Activated CD4-positive, alpha-beta T cell treated with anti-CD3 and anti-CD28 coated beads for 48 hours (primary cell): Measurements from ENCODE around the gene SGMS1.
"Not testable (repeated sequence)": the region's sequence is repeated elsewhere in the genome, so short reads cannot be mapped to it uniquely, and the experiment has no call there.

Experiments used
- DNase-seq: peaks from one replicate; pipeline ENCODE4 v3.0.0-alpha.2; 2020

SGMS1 gene

DNA sequence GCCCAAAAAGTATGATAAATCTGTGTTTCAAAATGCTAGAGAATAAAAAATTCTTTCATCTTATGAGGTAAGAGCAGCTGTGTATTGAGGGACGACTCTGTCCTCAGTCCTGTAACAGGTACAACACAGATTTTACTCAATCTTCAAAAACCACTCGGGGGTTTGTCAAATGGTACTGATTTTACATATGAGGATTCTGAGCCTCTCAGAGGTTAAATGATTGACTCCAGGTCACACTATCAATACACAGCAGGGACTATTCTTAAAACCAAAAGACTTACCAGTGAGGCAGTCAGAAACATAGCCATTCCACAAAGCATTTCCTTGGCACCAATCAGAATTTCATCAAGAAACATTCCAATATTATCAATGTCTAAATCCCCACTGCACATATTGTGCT is 95.5 kb downstream of the SGMS1 start:
- no peak for DNase-seq

GRCh38 chr10:50527442-50528043 is 96.2 kb downstream of the SGMS1 start:
- DNase-seq, result no peak

DNA sequence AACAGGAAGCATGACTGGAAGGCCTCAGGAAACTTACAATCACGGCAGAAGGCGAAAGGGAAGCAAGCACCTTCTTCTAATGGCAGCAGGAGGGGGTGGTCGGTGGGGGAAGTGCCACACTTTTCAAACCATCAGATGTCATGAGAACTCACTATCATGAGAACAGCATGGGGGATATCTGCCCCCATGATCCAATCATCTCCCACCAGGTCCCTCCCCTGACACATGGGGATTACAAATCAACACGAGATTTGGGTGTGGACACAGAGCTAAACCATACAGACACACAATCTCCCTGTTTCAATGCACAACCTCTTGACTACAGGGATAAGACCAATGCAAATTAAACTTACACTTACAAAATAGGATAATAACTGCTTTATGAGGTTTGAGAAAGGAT is 97.6 kb downstream of the SGMS1 start:
- no peak for DNase-seq

DNA sequence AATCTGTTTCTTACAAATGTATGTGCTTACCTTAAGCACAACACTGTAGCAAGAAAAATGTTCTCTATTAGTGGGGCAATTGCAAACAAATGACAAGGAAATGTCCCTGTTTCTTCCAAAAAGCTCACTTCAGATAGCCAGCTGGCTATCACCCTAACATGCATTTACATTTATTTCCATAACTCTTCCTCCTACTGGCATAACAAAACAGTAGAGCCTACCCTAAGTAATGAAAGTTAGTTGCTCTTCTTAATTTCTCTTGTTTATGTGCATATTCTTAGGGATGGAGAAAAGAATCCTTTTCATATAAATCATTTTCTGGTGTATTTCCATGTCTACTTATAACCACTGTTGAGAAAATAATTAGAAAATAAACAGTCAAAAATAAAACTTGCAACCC is 100.4 kb downstream of the SGMS1 start:
- DNase-seq, result no peak

GRCh38 chr10:50522908-50523307 is 100.8 kb downstream of the SGMS1 start:
- no peak for DNase-seq

- DNase-seq, result no peak
These were observed 103.6 kb downstream of the SGMS1 start for GRCh38 chr10:50520115-50520514.

- no peak for DNase-seq
These were observed 106.1 kb downstream of the SGMS1 start for GRCh38 chr10:50517626-50518025.

GRCh38 chr10:50516171-50516570 is 107.6 kb downstream of the SGMS1 start:
- no peak for DNase-seq

DNA sequence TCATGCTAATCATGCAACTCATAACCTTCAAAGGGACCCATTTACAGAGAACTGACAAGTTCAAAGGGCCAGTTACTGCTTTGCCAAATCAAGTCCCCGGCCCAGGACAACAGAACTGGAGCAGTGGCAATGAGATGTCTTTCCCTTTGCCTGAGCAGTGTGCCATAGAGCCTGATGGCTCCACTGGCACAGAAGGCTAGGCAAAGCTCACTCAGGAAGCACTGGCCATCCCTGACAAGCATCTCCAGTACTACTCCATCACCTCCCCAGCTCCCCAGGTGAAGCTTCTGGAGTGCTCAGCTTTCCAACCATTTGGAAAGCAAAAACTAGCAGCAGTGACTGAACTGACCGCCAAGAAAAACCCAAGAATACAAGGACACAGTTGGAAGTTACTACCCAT is 108.3 kb downstream of the SGMS1 start:
- no peak for DNase-seq

- DNase-seq, result no peak
These were observed 108.8 kb downstream of the SGMS1 start for GRCh38 chr10:50514995-50515394.

DNA sequence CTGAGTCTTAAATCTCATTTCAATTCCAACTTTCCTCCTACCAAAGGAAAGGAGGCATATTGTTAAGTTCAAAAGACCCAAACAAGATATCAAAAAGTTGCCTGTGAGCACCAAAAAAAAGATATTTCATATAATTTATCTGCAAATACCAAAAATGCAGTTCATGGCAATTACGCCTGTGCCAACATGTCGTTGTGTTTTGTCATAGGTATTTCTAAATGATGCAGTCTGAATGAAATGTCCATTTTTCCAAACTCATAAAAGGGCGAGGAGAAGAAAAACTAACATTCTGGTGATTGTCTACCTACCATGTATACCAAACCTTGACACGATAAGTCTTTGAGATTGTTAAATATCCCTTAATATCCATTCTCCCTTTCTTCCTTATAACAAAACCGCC is 109.8 kb downstream of the SGMS1 start:
- no peak for DNase-seq

DNA sequence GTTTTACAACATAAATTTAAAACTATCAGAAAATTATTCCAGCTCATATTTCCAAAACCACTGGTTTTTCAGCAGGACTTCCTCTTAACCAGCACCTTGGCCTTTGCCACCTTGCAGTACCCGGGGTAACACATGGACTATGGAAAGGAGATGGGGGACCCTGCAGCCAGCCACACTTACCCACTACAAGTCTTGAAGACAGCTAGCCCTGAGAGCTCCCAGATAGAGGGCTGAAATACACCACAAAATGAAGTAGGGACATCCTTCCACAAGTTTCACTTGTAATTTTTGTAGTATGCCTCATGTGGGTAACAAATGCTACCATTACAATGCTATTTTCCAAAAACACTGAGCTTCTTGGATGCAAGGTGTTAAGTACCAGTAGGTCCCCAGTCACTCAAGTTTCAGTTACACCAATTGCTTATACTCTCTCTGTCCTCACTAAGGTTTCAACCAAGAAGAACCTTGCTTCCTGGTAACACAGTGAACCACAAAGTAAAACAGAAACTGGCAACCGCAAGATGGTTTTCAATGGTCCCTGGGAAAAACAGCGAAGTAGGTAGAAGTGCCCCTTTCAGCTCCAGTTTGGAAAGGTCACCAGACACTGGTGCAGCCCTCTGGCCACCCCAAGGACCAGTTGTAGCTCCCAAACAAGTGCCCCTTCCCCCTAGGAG is 110.9 kb downstream of the SGMS1 start:
- no peak for DNase-seq

GRCh38 chr10:50512214-50512595 is 111.6 kb downstream of the SGMS1 start:
- no peak for DNase-seq

GRCh38 chr10:50511492-50512213 is 112.1 kb downstream of the SGMS1 start:
- peak; percentile 39 for DNase-seq

GRCh38 chr10:50510517-50511473 is 113.0 kb downstream of the SGMS1 start:
- no peak for DNase-seq

GRCh38 chr10:50508315-50509051 is 115.3 kb downstream of the SGMS1 start:
- peak; percentile 36 for DNase-seq

- DNase-seq, result no peak
These were observed 116.7 kb downstream of the SGMS1 start for GRCh38 chr10:50506861-50507573.

GRCh38 chr10:50504389-50504788 is 119.4 kb downstream of the SGMS1 start:
- DNase-seq, result no peak

GRCh38 chr10:50503661-50504320 is 120.0 kb downstream of the SGMS1 start:
- DNase-seq, result peak; percentile 35

DNA sequence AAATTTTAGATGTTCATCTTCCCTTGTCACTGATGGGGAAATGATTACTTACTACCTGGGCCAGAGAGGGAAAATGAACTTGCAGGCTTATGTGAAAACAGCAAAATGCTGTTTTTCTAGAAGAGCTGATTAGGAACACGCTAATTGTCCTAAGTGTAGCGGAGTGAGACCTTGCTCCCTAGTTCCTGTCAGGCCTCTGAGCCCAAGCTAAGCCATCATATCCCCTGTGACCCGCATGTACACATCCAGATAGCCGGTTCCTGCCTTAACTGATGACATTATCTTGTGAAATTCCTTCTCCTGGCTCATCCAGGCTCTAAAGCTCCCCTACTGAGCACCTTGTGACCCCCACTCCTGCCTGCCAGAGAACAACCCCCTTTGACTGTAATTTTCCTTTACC is 120.6 kb downstream of the SGMS1 start:
- DNase-seq, result not testable (repeated sequence)

DNA sequence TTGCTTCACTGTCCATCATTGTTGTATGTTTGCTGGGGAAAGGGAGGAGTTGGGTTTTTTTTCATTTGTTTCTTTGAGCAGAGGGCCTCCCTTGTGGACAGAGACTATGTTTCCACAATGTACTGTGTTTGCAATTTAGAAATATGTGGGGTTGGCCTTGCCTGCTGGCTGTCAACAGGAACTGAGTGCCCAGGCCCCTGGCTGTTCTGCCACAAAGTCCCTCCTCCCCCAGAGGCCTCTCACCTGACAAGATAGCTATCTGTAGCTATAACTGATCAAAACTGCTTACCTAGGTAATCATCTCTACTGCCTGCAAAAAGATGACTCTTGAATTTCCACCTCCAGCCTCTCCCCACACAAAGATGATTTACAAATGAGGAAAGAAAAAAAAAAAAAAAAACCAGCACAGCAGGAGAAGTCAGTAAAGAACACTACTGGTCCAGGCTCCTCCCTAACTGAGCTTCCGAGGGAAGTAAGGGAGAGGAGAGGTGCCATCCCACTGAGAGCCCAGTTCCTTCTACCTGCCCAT is 121.8 kb downstream of the SGMS1 start:
- peak; percentile 31 for DNase-seq
